OCI-LY1 (cell line): ENCODE results near the gene ZMIZ1.

Experiments
- H2AFZ ChIP-seq: fragments of 200-600 bp; sonication (generic), shearing (Covaris generic); 2 replicates; pipeline ENCODE4 v1.6.0; 2014; ENCODE audit warnings: antibody characterized with exemption, mild to moderate bottlenecking, low read length
- H3F3A ChIP-seq: fragments of 200-600 bp; sonication (generic), shearing (Covaris generic); 2 replicates; pipeline ENCODE4 v1.6.0; 2014; ENCODE audit warnings: mild to moderate bottlenecking, antibody characterized with exemption, low read length, moderate library complexity; ENCODE audit not compliant: insufficient read depth
- H3K27ac ChIP-seq: fragments of 200-600 bp; sonication (generic); 2 replicates; pipeline ENCODE4 v1.5.1; 2014; ENCODE audit warnings: low read length, mixed run types, mild to moderate bottlenecking, low read depth; ENCODE audit not compliant: poor library complexity, severe bottlenecking
- H3K27me3 ChIP-seq: fragments of 200-600 bp; sonication (generic); 2 replicates; pipeline ENCODE4 v1.6.0; 2014; ENCODE audit warnings: antibody characterized with exemption, mild to moderate bottlenecking, low read length, moderate library complexity; ENCODE audit not compliant: insufficient read depth
- H3K36me3 ChIP-seq: fragments of 200-600 bp; sonication (generic); 2 replicates; pipeline ENCODE4 v1.6.1; 2014; ENCODE audit warnings: mild to moderate bottlenecking, antibody characterized with exemption, low read length, moderate library complexity, mixed read lengths; ENCODE audit not compliant: insufficient read depth
- H3K4me1 ChIP-seq: fragments of 200-600 bp; sonication (generic); 2 replicates; pipeline ENCODE4 v1.5.1; 2014; ENCODE audit warnings: mild to moderate bottlenecking, low read length, moderate library complexity; ENCODE audit not compliant: insufficient read depth, severe bottlenecking
- H3K4me2 ChIP-seq: fragments of 200-600 bp; sonication (generic), shearing (Covaris generic); 2 replicates; pipeline ENCODE4 v1.6.1; 2014; ENCODE audit warnings: low read length
- H3K4me3 ChIP-seq: fragments of 200-600 bp; sonication (generic); 2 replicates; pipeline ENCODE4 v1.5.1; 2014; ENCODE audit warnings: low read length, low read depth, mild to moderate bottlenecking, mixed read lengths; ENCODE audit not compliant: poor library complexity, severe bottlenecking
- H3K79me2 ChIP-seq: fragments of 200-600 bp; shearing (Covaris generic); 2 replicates; pipeline ENCODE4 v1.6.1; 2016; ENCODE audit warnings: mixed run types, low read length, mixed read lengths; ENCODE audit not compliant: insufficient read depth
- H3K9ac ChIP-seq: fragments of 200-600 bp; sonication (generic), shearing (Covaris generic); 2 replicates; pipeline ENCODE4 v1.6.1; 2014; ENCODE audit warnings: mild to moderate bottlenecking, low read length, mixed read lengths
- H3K9me2 ChIP-seq: fragments of 200-600 bp; sonication (generic), shearing (Covaris generic); 2 replicates; pipeline ENCODE4 v1.6.1; 2014; ENCODE audit warnings: low read depth, mild to moderate bottlenecking, low read length, mixed read lengths
- H3K9me3 ChIP-seq: fragments of 200-600 bp; shearing (Covaris generic); 2 replicates; pipeline ENCODE4 v1.6.1; 2014; ENCODE audit warnings: low read length, mixed read lengths
- H4K20me1 ChIP-seq: fragments of 200-600 bp; sonication (generic), shearing (Covaris generic); 2 replicates; pipeline ENCODE4 v1.6.0; 2016; ENCODE audit warnings: mild to moderate bottlenecking, low read length; ENCODE audit not compliant: insufficient read depth
- EZH2 ChIP-seq: fragments of 200-600 bp; sonication (generic), shearing (Covaris generic); IDR thresholded peaks from 2 replicates; pipeline ENCODE4 v1.8.0; 2017; ENCODE audit warnings: borderline replicate concordance, mixed run types, mild to moderate bottlenecking, antibody characterized with exemption, low read length, moderate library complexity, mixed read lengths
- TF ChIP-seq, protein P1 (sequence below): fragments of 200-600 bp; sonication (generic), shearing (Covaris generic); IDR thresholded peaks from 2 replicates; pipeline ENCODE4 v1.5.1; 2017; ENCODE audit warnings: mild to moderate bottlenecking, antibody characterized with exemption, low read length, moderate library complexity, mixed read lengths

ZMIZ1 gene

DNA sequence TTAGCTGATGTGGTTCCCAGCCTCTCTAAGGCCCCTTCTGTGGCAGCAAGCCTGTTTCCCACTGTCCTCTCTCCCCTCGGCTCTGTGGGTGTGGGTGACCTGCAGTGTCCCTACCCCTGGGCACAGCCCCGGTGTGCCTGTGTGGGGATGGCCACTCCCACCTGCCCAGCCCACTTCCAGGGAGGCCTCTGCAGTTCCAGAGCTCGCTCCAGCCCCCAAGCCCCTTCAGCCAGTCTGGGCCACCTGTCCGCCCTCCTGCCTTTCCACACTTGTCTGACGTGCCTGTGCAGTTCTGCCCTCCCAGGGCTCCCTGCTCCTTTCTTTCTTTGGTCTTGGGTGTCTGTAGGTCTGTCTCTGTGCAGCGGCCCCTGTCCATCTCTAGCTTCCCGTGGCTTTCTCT is 151.5 kb downstream of the ZMIZ1 start:
- Histone ChIP-seq H3K27me3 (no peaks in the 10 kb centered on the region), H3K4me3 (no peak overlapping the region), H3K9me3 (no peaks in the 10 kb centered on the region), H3K9ac (no peak overlapping the region), H3K27ac (no peak overlapping the region), H3K36me3 (no peaks in the 10 kb centered on the region), H4K20me1 (no peaks in the 10 kb centered on the region), H3K79me2 (no peaks in the 10 kb centered on the region), H2AFZ (no peak overlapping the region), H3K9me2 (no peaks in the 10 kb centered on the region), H3F3A (no peaks in the 10 kb centered on the region), H3K4me1 (no peaks in the 10 kb centered on the region), H3K4me2 (no peak overlapping the region)
- TF ChIP-seq, protein P1, sequence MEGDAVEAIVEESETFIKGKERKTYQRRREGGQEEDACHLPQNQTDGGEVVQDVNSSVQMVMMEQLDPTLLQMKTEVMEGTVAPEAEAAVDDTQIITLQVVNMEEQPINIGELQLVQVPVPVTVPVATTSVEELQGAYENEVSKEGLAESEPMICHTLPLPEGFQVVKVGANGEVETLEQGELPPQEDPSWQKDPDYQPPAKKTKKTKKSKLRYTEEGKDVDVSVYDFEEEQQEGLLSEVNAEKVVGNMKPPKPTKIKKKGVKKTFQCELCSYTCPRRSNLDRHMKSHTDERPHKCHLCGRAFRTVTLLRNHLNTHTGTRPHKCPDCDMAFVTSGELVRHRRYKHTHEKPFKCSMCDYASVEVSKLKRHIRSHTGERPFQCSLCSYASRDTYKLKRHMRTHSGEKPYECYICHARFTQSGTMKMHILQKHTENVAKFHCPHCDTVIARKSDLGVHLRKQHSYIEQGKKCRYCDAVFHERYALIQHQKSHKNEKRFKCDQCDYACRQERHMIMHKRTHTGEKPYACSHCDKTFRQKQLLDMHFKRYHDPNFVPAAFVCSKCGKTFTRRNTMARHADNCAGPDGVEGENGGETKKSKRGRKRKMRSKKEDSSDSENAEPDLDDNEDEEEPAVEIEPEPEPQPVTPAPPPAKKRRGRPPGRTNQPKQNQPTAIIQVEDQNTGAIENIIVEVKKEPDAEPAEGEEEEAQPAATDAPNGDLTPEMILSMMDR = no peak
- TF ChIP-seq EZH2 = no peak

DNA sequence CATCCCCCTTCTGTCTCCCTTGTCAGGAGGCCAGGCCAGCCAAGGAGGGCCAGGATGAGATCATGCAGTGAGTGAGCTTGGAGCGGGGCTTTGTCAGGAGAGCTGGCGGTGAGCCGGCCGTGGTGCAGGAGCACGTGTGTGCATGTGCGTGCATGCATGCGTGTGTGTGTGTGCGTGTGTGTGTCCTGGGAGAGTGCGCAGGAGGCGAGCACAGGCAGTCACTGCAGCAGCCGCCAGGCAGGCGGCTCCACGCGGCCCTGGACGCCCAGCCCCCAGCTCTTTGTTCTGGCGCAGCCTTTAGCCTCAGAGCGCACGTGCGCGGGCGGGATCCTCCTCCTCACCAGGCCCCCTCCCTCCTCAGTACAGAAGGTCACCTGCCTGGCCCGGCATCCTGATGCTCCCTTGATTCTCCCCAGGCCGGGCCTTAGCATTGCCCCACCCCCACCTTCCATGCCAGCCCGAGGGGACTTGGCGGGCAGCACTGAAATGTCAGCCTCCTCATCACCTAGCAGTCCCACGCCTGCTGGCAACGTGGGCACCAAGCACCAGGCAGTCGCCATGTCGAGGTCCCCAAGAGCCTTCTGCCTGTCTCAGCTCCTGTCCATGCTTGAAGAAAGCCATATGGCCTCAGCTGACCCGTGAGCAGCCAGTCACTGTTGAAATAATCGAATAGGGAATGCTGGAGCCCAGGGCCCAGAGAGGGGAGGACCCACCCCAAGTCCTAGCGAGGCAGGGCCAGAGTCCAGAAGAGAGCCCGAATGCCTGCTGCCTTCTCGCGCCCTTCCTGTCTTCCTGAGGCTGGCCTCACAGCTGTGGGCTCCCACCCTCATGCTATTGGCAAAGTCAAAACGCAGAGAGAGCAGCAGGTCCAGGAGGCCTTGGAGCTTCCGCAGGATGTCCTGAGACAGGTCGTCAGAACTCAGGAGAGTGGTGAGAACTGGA is 152.6 kb downstream of the ZMIZ1 start:
- Histone ChIP-seq H3K4me1 (no peaks in the 10 kb centered on the region), H3K9me3 (no peaks in the 10 kb centered on the region), H3K36me3 (no peaks in the 10 kb centered on the region), H3K9ac (no peak overlapping the region), H3K79me2 (no peaks in the 10 kb centered on the region), H3K27me3 (no peaks in the 10 kb centered on the region), H3K4me2 (no peak overlapping the region), H2AFZ (no peak overlapping the region), H3K27ac (no peak overlapping the region), H3K9me2 (no peaks in the 10 kb centered on the region), H3F3A (no peaks in the 10 kb centered on the region), H3K4me3 (no peak overlapping the region), H4K20me1 (no peaks in the 10 kb centered on the region)
- no peak for TF ChIP-seq EZH2
- TF ChIP-seq, protein P1 = no peak

DNA sequence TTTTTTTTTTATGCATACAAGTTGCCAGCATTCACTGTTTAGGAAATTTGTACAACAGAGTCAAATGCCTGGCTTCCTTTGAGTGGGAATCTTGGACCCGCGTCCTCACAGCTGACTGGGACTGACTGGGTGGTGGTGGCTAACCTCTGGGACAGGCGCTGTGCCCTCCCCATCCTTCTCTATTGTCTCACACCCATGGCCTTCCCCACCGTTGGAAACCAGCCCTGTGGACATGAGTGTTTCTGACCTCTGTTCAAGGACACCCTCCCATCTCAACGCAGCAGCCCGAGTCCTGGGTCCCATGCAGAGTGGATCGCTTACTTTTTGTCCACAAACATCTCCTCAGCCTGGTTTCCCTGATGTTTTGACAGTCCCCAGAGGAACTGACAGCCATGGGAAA is 153.4 kb downstream of the ZMIZ1 start:
- Histone ChIP-seq H3K9ac (no peak overlapping the region), H3F3A (no peaks in the 10 kb centered on the region), H3K4me1 (no peaks in the 10 kb centered on the region), H3K27me3 (no peaks in the 10 kb centered on the region), H4K20me1 (no peaks in the 10 kb centered on the region), H3K27ac (no peak overlapping the region), H2AFZ (no peak overlapping the region), H3K79me2 (no peaks in the 10 kb centered on the region), H3K36me3 (no peaks in the 10 kb centered on the region), H3K9me2 (no peaks in the 10 kb centered on the region), H3K4me2 (no peak overlapping the region), H3K9me3 (no peaks in the 10 kb centered on the region), H3K4me3 (no peak overlapping the region)
- TF ChIP-seq, protein P1 = no peak
- no peak for TF ChIP-seq EZH2
